Fibroblast of lung (primary cell): ENCODE measurements around the gene ZSCAN5C. TPM values are rescaled to one million over a fixed set of nuclear protein-coding genes. Genes with fewer than 3 reads are reported as not detected.
"Not testable (repeated sequence)": the region's sequence is repeated elsewhere in the genome, so short reads cannot be mapped to it uniquely, and the experiment has no call there.

ENCODE experiments used
- DNase-seq, 2 donors: peaks; one replicate each; pipeline versions ENCODE4 v3.0.0 to v3.0.0-alpha.2; 2010; ENCODE audit warnings: low read depth in 2 of 2
- H2AFZ ChIP-seq: 2 replicates; pipeline ENCODE4 v1.5.1; 2012; ENCODE audit warnings: low read length, control low read depth, inconsistent platforms
- H3K27ac ChIP-seq: 2 replicates; pipeline ENCODE4 v1.5.1; 2011; ENCODE audit warnings: low read length, control low read depth; ENCODE audit not compliant: insufficient read depth
- H3K27me3 ChIP-seq: 2 replicates; pipeline ENCODE4 v1.5.1; 2011; ENCODE audit warnings: mild to moderate bottlenecking, low read length; ENCODE audit not compliant: control insufficient read depth, insufficient read depth
- H3K36me3 ChIP-seq: 2 replicates; pipeline ENCODE4 v1.5.1; 2011; ENCODE audit warnings: low read length; ENCODE audit not compliant: control insufficient read depth, insufficient read depth
- H3K4me1 ChIP-seq: 2 replicates; pipeline ENCODE4 v1.5.1; 2011; ENCODE audit warnings: low read length; ENCODE audit not compliant: control insufficient read depth, insufficient read depth; ENCODE audit errors: extremely low read depth
- H3K4me2 ChIP-seq: 2 replicates; pipeline ENCODE4 v1.5.1; 2011; ENCODE audit warnings: low read length, control low read depth; ENCODE audit not compliant: insufficient read depth; ENCODE audit errors: extremely low read depth
- H3K4me3 ChIP-seq, 4 experiments: fragments of 200-600 bp in 1 of 4; sonication (generic) in 1 of 4; replicated peaks in 1 of 4; 2 replicates each; pipeline ENCODE4 v1.5.1; 2011 to 2016; ENCODE audit warnings: low read length in 4 of 4, low read depth in 3 of 4, mild to moderate bottlenecking in 3 of 4, control low read depth in 2 of 4, inconsistent platforms in 1 of 4, mixed read lengths in 1 of 4; ENCODE audit not compliant: insufficient read depth in 1 of 4; ENCODE audit errors: control extremely low read depth in 1 of 4
- H3K79me2 ChIP-seq: 2 replicates; pipeline ENCODE4 v1.5.1; 2012; ENCODE audit warnings: mild to moderate bottlenecking, low read length, inconsistent platforms; ENCODE audit not compliant: control insufficient read depth, insufficient read depth
- H3K9ac ChIP-seq: 2 replicates; pipeline ENCODE4 v1.5.1; 2011; ENCODE audit warnings: mild to moderate bottlenecking, low read length, control low read depth; ENCODE audit not compliant: insufficient read depth
- H3K9me3 ChIP-seq: 2 replicates; pipeline ENCODE4 v1.5.1; 2012; ENCODE audit warnings: low read depth, low read length; ENCODE audit not compliant: control insufficient read depth, insufficient read depth
- H4K20me1 ChIP-seq: 2 replicates; pipeline ENCODE4 v1.5.1; 2011; ENCODE audit warnings: low read length; ENCODE audit not compliant: control insufficient read depth, insufficient read depth; ENCODE audit errors: extremely low read depth
- EZH2 ChIP-seq: IDR thresholded peaks from 2 replicates; pipeline ENCODE4 v1.5.1; 2012; ENCODE audit warnings: low read length, control low read depth, mild to moderate bottlenecking; ENCODE audit errors: missing control alignments
- polyA plus RNA-seq, 2 donors: library from polyadenylated mRNA; depleted of rRNA in 1 of 2; stranded (reverse) in 1 of 2; unstranded in 1 of 2; fragments of >200 nt; gene quantifications; 2 replicates each; pipeline ENCODE4 v1.2.1, GENCODE V29; 2011 to 2012; ENCODE audit warnings: missing spikeins in 1 of 2
- total RNA-seq: library from RNA; depleted of rRNA; stranded (reverse); fragments of >200 nt; gene quantifications from 2 replicates; pipeline ENCODE4 v1.2.1, GENCODE V29; 2014
- TF ChIP-seq, protein P1 (sequence below), 2 donors: IDR thresholded peaks in 1 of 2; conservative IDR thresholded peaks in 1 of 2; 1 replicate in 1 of 2; 2 replicates in 1 of 2; pipeline ENCODE4 v1.5.1; 2011 to 2012; ENCODE audit warnings: low read length in 2 of 2, control low read depth in 1 of 2, inconsistent platforms in 1 of 2, low read depth in 1 of 2, mild to moderate bottlenecking in 1 of 2

Gene ZSCAN5C
- total and polyA plus RNA-seq, 2 donors (not counting 1 experiment from before 2014, with no cell fraction given) = not detected

DNA sequence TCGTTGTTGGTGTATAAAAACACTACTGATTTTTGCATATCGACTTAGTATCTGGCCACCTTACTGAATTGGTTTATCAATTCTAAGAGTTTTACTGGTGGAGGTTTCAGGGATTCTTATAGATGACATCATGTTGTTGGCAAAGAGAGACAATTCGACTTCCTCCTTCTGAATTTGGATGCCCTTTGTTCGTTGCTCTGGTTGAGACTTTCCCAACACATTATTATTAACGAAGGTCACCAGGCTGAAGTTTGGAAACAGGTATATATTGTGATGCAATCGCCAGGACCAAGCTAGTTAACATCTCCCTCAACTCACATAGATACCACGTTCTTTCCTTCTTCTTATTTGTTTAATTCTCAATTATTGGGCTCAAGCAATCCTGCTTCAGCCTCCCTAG, 2.4 kb upstream of the ZSCAN5C start:
- Histone ChIP-seq H3K9ac (no peak overlapping the region), H3K36me3 (no peaks in the 10 kb centered on the region), H3K27me3 (no peaks in the 10 kb centered on the region), H3K9me3 (no peaks in the 10 kb centered on the region), H4K20me1 (no peaks in the 10 kb centered on the region), H3K27ac (no peak overlapping the region), H3K4me1 (no peaks in the 10 kb centered on the region), H2AFZ (no peak overlapping the region), H3K4me3 (no peak overlapping the region), H3K4me2 (no peak overlapping the region), H3K79me2 (no peaks in the 10 kb centered on the region)
- TF ChIP-seq EZH2 = no peak
- TF ChIP-seq, protein P1, sequence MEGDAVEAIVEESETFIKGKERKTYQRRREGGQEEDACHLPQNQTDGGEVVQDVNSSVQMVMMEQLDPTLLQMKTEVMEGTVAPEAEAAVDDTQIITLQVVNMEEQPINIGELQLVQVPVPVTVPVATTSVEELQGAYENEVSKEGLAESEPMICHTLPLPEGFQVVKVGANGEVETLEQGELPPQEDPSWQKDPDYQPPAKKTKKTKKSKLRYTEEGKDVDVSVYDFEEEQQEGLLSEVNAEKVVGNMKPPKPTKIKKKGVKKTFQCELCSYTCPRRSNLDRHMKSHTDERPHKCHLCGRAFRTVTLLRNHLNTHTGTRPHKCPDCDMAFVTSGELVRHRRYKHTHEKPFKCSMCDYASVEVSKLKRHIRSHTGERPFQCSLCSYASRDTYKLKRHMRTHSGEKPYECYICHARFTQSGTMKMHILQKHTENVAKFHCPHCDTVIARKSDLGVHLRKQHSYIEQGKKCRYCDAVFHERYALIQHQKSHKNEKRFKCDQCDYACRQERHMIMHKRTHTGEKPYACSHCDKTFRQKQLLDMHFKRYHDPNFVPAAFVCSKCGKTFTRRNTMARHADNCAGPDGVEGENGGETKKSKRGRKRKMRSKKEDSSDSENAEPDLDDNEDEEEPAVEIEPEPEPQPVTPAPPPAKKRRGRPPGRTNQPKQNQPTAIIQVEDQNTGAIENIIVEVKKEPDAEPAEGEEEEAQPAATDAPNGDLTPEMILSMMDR (conservative IDR thresholded peaks at IDR 0.05 in 1 of 2, IDR thresholded peaks at IDR 0.05 in 1 of 2; ENCODE audit: low read depth in 1 of 2, low read length in 2 of 2) = no peak
- no peak for DNase-seq

DNA sequence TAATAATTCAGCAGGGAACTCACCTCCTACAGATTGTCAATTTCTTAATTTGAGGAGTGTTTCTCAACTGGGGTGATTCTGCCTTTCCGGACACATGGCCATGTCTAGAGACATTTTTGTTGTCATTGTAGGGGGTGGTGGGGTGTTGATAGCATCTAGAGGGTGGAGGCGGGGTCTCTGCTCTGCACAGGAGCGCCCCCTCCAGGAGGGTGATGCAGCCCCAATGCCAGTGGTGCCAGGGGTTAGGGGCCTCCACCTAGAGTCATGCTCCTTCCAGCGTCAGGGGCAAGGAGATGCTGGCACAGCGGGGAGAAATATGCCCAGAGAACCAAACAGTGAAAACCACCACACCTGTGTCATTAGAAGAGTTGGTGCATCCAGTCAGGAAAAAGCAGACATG, 5.5 kb downstream of the ZSCAN5C start:
- H3K4me3 ChIP-seq, H3K4me1 ChIP-seq, H3K27ac ChIP-seq, H3K9me3 ChIP-seq, H3K36me3 ChIP-seq, H2AFZ ChIP-seq, DNase-seq, H3K4me2 ChIP-seq, H3K27me3 ChIP-seq, H3K79me2 ChIP-seq, H3K9ac ChIP-seq, H4K20me1 ChIP-seq: not testable (repeated sequence)

DNA sequence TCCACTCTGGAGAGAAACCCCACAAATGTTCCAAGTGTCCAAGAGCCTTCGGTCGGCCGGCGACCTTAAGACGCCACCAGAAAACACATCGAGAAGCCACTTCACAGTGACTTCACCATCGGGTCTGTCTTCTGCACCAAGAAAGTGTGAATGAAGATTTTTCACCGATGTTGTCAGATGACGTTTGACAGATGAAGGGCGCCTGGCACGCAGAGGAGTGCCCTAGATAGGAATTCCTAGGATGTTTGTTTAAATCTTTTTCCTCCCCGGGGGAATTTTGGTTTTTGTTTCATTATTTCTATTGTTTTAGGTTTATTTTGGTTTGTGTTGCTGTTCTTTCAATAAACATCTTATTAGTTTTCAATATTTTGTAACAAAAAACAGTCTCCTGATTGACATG, 7.0 kb downstream of the ZSCAN5C start:
- no peak for DNase-seq
- H3K36me3 ChIP-seq = no peaks in the 10 kb centered on the region
- no peak for TF ChIP-seq EZH2
- TF ChIP-seq, protein P1 (conservative IDR thresholded peaks at IDR 0.05 in 1 of 2, IDR thresholded peaks at IDR 0.05 in 1 of 2; ENCODE audit: low read depth in 1 of 2, low read length in 2 of 2) = no peak
- no peaks in the 10 kb centered on the region for H4K20me1 ChIP-seq
- no peaks in the 10 kb centered on the region for H3K4me1 ChIP-seq
- no peak overlapping the region for H2AFZ ChIP-seq
- no peak overlapping the region for H3K4me2 ChIP-seq
- H3K4me3 ChIP-seq = no peak overlapping the region
- no peak overlapping the region for H3K9ac ChIP-seq
- H3K27ac ChIP-seq = no peak overlapping the region
- no peaks in the 10 kb centered on the region for H3K79me2 ChIP-seq
- H3K27me3 ChIP-seq = no peaks in the 10 kb centered on the region
- no peaks in the 10 kb centered on the region for H3K9me3 ChIP-seq

DNA sequence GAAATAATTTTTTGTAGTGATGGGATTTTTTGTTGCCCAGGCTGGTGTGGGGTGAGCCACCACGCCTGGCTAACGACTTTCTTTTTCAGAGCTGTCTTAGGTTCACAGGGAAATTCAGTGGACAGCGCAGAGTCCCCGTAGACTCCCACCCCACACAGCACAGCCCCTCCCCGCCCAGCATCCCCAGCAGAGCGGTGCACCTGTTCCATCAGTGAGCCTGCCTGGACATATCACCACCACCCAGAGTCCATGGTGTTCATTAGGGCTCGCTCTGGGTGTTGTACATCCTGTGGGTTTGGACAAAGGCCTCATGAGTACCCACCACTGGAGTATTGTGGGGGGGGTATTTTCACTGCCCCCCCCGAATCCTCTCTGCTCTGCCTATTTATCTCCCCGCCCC, 8.0 kb downstream of the ZSCAN5C start:
- DNase-seq, H3K9ac ChIP-seq, H3K27ac ChIP-seq, H4K20me1 ChIP-seq, H3K27me3 ChIP-seq, H3K4me3 ChIP-seq, H2AFZ ChIP-seq, H3K4me1 ChIP-seq, H3K4me2 ChIP-seq, H3K79me2 ChIP-seq, H3K9me3 ChIP-seq, H3K36me3 ChIP-seq: not testable (repeated sequence)
